SK-N-SH (cell line): ENCODE measurements around the gene TCHH.

Experiments used
- POLR2AphosphoS5 ChIP-seq: IDR thresholded peaks from 2 replicates; pipeline ENCODE4 v1.6.1; 2012; ENCODE audit warnings: low read depth, low read length
- TF ChIP-seq, protein P1 (sequence below): fragments of 200-600 bp; sonication (generic); IDR thresholded peaks from 2 replicates; pipeline ENCODE4 v1.6.1; 2017; ENCODE audit warnings: antibody characterized with exemption, mild to moderate bottlenecking, moderate library complexity

GRCh38 chr1:152072311-152072710, 42.9 kb downstream of the TCHH start:
- TF ChIP-seq, protein P1, sequence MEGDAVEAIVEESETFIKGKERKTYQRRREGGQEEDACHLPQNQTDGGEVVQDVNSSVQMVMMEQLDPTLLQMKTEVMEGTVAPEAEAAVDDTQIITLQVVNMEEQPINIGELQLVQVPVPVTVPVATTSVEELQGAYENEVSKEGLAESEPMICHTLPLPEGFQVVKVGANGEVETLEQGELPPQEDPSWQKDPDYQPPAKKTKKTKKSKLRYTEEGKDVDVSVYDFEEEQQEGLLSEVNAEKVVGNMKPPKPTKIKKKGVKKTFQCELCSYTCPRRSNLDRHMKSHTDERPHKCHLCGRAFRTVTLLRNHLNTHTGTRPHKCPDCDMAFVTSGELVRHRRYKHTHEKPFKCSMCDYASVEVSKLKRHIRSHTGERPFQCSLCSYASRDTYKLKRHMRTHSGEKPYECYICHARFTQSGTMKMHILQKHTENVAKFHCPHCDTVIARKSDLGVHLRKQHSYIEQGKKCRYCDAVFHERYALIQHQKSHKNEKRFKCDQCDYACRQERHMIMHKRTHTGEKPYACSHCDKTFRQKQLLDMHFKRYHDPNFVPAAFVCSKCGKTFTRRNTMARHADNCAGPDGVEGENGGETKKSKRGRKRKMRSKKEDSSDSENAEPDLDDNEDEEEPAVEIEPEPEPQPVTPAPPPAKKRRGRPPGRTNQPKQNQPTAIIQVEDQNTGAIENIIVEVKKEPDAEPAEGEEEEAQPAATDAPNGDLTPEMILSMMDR: no peak
- TF ChIP-seq POLR2AphosphoS5: no peak
